HG03097 (cell line): Measurements from ENCODE around the gene QRICH2.

Experiments
- ATAC-seq: cut with Tn5 transposase; IDR thresholded peaks from one replicate; pipeline ENCODE4 v1.9.1; 2021; ENCODE audit not compliant: unreplicated experiment, low FRiP score

Gene QRICH2

DNA sequence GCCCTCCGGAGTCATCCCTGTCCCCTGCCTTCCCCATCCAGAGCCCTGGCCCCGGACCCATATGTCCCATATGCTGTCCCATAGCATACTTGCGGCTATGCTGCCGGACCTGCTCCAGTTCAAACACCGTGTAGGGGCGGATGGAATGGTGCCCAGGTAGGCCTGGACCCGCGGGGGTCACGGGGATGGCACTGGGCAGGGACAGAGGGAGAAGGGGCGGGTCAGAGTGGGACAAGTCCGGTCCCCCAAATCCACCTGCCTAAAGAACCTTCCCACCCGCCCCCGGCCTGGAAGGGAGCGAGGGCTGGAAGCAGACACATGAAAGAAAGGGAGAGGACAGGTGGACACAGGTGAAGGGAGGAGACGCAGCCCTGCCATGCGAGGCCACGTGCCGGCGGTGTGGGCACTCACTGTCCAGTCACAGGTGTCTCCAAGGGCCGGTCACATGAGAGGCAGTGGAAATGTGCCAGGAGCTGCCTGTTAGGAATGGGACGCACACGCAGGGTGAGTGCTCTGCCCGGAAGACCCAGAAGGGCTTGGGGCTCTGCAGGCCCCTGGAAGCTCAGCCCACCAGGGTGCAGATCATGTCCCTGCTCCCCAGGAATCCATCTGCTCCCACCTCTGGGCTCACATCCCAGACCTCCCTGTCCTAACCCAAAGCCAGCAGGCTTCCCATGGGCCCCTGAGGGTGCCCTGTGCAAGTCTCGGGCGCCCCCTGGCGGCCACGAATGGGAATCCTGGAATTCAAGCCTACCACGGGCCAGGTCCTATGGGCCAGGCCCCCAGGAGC is 28.9 kb downstream of the QRICH2 start:
- peak; percentile 44 for ATAC-seq

GRCh38 chr17:76278268-76278908 is 29.7 kb downstream of the QRICH2 start:
- no peak for ATAC-seq

DNA sequence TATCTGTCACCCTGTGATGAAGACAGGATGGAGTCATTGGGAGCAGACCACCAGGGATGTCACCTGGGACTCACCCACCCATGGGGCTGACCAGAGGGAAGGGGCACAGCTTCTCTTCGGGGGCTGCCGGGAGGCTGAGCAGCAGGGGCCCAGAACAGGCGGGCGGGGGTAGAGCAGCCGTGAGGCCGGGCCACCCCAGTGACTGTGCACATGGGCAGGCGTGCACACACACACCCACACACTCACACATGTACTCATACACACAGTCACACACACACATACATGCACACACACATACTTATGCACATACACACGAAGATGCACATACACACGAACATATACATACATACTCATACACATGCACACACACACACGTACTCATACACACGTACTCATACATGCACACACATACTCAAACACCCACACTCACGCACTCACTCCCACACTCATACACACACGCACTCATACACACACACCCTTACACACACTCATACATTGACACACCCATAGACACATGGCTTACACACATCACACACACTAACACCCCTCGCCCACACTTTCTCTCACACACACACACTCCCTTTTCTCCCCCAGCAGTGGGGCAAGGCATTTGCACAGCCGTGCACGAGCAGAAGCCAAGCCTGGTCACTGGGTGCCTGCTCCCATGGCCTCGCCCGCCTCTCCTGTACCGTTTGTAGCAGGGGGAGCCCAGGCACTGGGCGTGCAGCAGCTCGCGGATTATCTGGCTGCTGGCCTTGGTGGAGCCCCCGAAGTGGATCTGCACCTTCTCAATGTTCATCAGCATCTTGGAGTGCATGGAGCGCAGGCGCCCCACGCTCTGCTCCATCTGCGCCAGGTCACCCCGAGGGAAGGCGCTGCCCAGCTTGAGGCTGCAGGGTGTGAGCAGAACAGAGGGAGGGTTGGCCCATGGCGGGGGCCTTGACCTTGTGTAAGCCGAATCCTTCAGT is 30.5 kb downstream of the QRICH2 start:
- ATAC-seq: no peak

DNA sequence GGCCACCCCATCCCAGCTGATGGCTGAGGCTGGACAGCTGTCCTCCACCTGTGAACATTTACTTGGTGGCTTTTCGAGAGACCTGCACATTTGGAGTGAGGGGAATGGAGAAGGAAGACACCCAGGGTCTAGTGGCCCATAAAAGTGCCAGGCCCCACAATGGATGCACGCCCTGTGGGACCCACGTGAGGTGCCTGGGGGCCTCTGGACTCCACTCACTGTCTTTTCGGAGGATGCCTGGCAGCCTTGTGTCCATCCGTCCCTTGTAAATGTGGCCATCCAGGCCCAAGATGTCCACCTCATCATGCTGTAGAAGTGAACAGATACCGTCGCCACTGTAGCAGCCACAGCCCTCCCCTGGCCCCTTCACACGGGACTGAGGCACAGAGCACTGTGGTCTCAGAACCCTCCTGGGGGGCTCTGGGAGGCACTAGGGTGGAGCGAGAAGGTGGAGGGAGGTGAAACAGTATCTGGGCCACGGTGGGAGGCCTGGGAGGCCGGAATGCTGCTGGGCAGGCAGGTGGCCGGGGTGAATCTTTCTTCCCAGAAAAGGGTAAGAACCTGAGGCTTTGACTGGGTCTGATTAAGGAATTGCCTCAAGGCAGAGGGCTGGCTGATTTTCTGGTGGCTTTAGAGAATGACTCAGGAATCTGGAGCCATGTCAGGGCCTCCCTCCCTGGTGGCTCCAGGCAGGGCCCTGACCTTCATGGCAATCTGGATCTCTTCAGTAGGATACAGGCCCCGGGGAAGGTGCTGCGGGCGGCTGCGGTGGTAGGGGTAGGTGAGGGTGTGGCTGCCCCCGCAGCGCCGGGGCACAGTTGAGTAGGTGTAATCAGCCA is 31.4 kb downstream of the QRICH2 start:
- ATAC-seq: no peak

DNA sequence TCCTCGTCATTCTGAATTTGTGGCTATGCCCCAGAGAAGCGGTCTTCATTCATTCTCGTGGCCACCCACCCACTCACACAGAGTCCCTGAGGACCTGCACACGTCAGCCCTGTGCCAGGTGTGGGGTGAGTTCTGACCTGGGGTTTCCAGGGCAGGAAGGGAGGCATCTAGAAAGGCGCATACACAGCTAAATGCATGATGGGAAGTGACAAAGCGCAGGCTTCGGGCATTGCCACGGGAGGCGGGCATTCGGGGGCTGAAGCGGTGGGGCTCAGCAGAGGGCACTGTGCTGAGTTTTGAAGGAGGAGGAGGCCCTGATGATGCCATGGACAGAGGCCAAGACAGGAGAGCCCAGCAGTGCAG is 32.0 kb downstream of the QRICH2 start:
- ATAC-seq: no peak

- no peak for ATAC-seq
Measured at GRCh38 chr17:76275382-76276068, 32.6 kb downstream of the QRICH2 start.

DNA sequence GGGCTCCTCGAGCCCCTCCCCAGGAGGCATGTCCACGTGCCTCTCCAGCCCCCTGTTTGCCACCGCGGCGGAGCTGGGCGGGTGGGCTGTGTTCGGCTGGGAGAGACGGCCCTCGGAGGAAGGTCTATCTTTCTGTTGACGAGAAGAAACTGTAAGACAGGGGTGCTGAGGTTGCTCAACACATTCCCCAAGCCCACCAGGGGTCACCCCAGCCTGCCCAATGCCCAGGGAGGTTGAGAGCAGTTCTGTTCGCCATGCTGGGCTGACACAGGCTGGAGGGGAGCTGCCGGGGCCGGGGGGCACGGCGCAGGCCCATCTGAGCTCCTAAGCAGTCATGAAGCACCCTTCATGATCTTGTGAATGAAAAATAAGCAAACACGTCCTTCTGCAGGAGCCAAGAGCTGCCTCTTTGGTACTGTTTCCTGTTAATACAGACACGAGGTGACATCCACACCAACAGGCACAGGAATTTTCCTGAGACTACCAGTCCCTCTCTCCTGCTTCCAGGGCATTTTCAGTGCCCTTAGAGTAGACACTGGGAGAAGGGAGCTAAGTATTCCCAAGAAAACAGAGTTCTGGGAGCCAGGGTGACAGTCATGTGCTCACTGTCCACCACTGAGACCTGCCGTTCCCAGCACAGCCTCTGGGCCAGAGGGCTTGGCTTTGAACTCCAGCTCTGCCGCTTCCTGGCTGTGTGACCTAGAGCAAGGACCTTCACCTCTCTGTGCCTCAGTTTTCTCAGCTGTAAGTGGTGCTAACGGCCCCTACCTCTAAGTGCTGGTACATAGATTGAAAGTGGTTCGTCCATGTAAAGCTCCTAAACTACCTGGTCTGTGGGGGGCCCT is 33.7 kb downstream of the QRICH2 start:
- ATAC-seq: no peak

DNA sequence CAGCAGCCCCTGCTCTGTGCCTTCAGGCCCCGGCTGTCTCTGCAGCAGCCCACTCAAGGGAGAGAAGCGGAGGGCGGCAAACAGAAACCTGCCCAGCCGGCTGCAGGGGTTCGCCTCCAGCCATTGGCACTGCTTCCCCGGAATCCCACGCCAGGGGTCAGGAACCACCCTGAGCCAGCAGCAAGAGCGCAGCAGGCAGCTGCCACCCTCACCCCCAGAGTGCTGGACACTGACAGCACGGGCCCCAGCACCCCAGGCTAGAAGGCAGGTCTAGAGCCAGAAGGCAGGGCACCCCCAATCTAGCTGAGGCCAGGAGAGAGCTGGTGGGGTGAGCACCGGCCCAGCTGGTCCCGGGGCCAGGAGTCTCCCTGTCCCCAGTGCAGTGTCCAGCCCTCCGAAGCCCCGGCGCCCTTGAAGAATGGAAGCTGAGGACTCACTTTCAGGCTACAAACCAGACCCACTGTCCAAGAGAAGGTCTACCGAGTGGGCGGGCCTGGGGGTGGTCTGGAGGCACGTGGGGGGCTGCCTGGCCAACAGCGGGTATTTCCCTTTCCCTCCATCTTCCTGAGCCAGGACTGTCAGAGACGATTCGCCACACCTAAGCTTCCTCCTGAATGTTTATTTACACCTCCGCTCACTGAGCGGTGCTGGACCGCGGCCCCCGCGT is 34.5 kb downstream of the QRICH2 start:
- no peak for ATAC-seq

GRCh38 chr17:76272541-76273444 is 35.3 kb downstream of the QRICH2 start:
- ATAC-seq: peak; percentile 15

GRCh38 chr17:76271669-76272540 is 36.2 kb downstream of the QRICH2 start:
- peak; percentile 52 for ATAC-seq

- no peak for ATAC-seq
Measured at GRCh38 chr17:76270770-76271668, 37.1 kb downstream of the QRICH2 start.

DNA sequence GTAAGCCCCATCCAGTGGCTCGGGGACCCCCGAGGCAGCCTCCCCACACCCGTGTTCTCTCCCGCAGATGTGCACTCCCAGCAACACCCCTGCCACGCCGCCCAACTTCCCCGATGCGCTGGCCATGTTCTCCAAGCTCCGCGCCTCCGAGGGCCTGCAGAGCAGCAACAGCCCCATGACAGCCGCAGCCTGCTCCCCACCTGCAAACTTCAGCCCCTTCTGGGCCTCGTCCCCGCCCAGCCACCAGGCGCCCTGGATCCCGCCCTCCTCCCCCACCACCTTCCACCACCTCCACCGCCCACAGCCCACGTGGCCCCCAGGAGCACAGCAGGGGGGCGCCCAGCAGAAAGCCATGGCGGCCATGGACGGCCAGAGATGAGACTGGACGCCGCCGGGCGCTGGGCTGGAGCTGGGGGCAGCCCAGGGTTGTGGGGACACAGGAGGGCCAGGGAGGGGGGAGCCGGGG is 37.9 kb downstream of the QRICH2 start:
- no peak for ATAC-seq

DNA sequence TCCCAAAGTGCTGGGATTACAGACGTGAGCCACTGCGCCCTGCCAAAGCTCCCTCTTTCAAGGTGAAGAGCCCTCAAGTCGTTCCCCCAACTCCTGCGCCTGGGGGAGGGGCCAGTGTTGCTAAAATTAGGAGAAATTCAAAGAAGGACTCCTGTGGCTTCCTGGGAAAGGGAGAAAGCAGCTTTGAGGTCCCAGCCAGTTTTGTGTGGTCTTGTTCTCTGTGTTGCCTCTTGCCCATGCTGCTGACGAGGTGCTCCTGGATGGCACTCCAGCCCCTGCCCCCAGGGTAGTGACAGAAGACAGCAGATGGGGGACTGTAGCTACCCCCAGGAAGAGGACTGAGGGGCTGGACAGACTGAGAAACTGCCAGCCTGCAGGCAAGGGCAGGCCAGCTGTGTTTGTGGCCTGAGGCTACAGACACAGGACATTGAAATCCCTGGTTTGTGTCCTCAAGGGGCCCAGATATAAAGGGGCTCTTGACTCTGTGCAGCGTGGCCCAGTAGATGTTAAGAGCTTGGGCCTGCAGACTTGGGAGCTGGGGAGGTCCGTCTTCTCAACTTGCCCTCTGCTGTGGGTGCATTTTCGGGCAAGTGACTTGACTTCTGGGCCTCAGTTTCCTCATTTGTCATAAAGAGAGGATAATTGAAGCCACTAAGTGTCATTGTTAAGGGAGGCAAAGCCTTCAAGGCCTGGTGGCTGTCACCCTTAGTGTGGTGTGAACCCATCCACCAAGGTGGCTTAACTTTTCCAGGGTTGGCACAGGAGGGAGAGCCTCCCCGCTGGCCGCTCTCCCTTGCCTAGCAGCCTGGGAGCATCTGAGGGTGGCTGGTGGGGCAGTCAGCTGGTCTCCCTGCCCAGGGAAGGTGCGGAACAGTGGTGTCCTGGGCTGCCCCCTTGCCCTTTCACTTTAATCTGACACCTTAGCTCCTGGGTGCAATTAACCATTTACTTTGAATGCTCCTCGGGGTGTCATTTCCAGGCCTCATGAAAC is 38.8 kb downstream of the QRICH2 start:
- no peak for ATAC-seq
